GM18517 (cell line): Measurements from ENCODE around the gene SCARB2.

Experiments
- ATAC-seq: cut with Tn5 transposase; IDR thresholded peaks from one replicate; pipeline ENCODE4 v1.9.1; 2021; ENCODE audit warnings: mild to moderate bottlenecking, moderate library complexity; ENCODE audit not compliant: unreplicated experiment

SCARB2 gene

GRCh38 chr4:76156635-76157034 is 57.0 kb downstream of the SCARB2 start:
- no peak for ATAC-seq

GRCh38 chr4:76155979-76156378 is 57.6 kb downstream of the SCARB2 start:
- no peak for ATAC-seq

- ATAC-seq, result no peak
Observed at GRCh38 chr4:76153356-76153755, 60.3 kb downstream of the SCARB2 start.

GRCh38 chr4:76148142-76148865 is 65.3 kb downstream of the SCARB2 start, which contains the start of gene NUP54:
Gene NUP54 (minus strand): TSS chr4:76148397. CDS start chr4:76148374, 23 bp downstream.
- peak; percentile 97 for ATAC-seq

DNA sequence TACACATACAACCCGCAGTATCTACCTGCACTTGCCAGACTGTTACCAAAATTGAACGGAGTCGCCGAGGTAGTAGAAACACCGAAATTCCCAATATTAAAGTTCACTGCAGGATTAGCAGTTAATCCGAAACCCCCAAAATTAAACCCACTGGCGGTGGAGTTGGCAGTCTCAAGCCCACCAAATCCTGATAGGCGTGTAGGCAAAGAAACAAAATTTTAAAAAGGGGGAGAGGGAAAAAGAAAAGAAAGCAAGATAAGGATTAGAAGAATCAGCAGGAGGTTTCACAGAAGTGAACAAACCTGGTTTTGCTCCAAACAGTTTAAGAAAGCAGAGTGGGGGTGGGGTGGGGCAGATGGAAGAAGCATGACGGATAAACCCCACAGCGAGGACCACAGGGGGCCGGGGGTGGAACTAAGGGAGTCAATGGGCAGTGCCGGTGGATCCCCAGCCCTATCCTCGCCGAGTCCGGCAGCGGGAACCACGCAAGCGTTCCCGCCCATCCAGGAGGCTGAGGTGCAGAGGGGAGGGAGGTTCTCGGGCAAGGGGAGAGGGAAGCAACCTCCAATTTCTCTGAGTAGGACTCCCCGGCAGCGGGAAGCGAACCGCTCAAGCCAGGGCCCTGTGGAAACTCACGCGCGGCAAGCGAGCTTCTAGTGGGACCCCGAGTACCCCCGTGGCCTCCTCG is 66.0 kb downstream of the SCARB2 start:
- ATAC-seq, result no peak

- no peak for ATAC-seq
Observed at GRCh38 chr4:76144546-76144945, 69.1 kb downstream of the SCARB2 start.

- no peak for ATAC-seq
Observed at GRCh38 chr4:76141241-76141640, 72.4 kb downstream of the SCARB2 start.

DNA sequence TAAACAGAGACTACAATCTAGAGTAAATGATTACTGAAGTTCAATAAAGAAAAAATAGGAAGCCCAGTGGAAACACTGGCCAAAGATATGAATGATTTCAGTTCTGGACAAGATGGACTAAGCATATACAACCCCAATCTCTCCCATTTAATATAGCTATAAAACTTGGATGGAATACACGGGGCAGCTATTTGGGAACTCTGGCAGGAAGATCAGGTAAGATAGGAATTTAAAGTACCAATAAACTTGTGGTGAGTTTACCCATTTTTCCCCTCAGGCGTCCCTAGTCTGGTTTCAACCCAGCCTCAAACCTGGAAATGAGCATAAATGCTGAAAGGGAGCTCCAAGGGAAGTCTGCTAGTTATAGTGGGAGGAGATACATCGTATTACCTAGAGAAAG is 85.9 kb downstream of the SCARB2 start:
- ATAC-seq, result no peak

GRCh38 chr4:76125816-76126215 is 87.8 kb downstream of the SCARB2 start:
- ATAC-seq, result no peak

DNA sequence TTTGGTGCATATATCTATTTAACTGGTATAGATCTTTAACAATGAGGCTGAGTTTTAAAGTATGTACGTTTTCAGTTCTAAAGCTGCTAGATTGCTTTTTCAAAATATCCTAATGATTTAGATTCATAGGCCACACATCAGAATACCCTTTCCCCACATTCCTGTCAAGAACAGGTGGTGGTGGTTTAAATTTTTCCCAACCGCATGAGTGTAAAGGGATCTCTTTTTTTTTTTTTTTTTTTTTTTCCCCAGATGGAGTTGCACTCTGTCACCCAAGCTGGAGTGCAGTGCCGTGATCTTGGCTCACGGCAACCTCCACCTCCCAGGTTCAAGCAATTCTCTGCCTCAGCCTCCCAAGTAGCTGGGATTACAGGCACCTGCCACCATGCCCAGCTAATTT is 93.4 kb downstream of the SCARB2 start:
- no peak for ATAC-seq

DNA sequence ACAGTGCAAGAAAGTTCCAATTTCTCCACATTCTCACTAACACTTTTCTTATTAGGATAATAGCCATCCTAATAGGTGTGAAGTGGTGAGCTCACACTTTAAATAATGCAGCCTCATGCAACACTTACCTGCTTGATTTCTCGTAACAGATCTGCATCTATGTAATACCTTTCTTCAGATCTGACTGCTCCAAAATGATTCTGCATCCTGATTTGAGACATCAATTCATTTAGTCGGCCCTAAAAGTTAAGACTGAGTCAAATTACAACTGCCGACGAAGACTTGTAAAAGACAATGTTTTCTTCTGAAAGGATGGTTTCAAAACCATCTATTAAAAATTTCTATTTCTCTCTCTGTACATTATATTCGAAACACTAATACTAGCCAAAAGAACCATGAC is 96.1 kb downstream of the SCARB2 start:
- ATAC-seq, result no peak

DNA sequence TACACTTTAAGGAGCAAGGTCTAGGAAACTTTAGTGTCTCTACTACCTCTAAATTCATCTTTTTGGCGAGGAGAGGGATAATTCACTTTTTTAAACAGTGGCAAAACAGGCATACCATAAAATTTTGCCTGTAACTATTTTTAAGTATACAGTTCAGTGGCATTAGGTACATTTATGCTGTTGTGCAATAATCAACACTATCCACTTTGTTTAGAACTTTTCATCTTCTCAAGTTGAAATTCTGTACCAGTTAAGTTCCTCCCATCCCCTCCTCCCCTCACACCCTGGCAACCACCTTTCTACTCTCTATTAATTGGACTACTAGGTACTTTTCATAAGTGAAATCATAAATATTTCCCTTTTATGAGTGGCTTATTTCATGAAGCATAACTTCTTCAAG is 96.8 kb downstream of the SCARB2 start:
- no peak for ATAC-seq
